Astrocyte (in vitro differentiated cells and primary cell): Measurements from ENCODE around the gene ZNF3. TPM values are rescaled to one million over a fixed set of nuclear protein-coding genes. Genes with fewer than 3 reads are reported as not detected.

ENCODE experiments used
- microRNA-seq: library from miRNA; unstranded; fragments of <30 nt; microRNA quantifications from one replicate; pipeline ENCODE4 v1.2.0, GENCODE V29; 2020
- total RNA-seq: library from RNA; stranded (reverse); gene quantifications from 2 replicates; pipeline ENCODE4 v1.2.1, GENCODE V29; 2021

The ZNF3 gene
- total RNA-seq, 1 donor from 2014 or later = 24.0 TPM

Small RNA genes lying within 50 kb of the gene (microRNA-seq; reads per million reads assigned to microRNA genes)
- gene MIR106B = 4,538 reads per million, percentile 92 among the genes with 10 or more reads in this experiment
- 677 reads per million, percentile 80 among the genes with 10 or more reads in this experiment for gene MIR25
- 14,930 reads per million, percentile 97 among the genes with 10 or more reads in this experiment for gene MIR93

Other genes starting within 250 kb of the ZNF3 start
- not detected in 2 replicates for gene OR2AE1, start 204.7 kb downstream of the ZNF3 start, total RNA-seq
- gene TRIM4, start 162.2 kb downstream of the ZNF3 start, total RNA-seq = 4.1 and 4.6 TPM in 2 replicates
- not detected in 2 replicates for gene GJC3, start 152.1 kb downstream of the ZNF3 start, total RNA-seq
- not detected in 2 replicates for gene AZGP1, start 105.7 kb downstream of the ZNF3 start, total RNA-seq
- gene ZKSCAN1, start 66.1 kb downstream of the ZNF3 start, total RNA-seq = 70.3 and 70.8 TPM in 2 replicates
- 10.1 and 11.1 TPM in 2 replicates for gene ZSCAN21, start 31.9 kb downstream of the ZNF3 start, total RNA-seq
- 87.9 and 95.3 TPM in 2 replicates for gene COPS6, start 7.2 kb upstream of the ZNF3 start, total RNA-seq
- 39.7 and 55.2 TPM in 2 replicates for gene MCM7, start 19.7 kb upstream of the ZNF3 start, total RNA-seq
- 14.7 and 15.5 TPM in 2 replicates for gene AP4M1, start 19.9 kb upstream of the ZNF3 start, total RNA-seq
- gene TAF6, start 37.6 kb upstream of the ZNF3 start, total RNA-seq = 35.7 and 47.0 TPM in 2 replicates
- 16.4 and 18.5 TPM in 2 replicates for gene CNPY4, start 37.9 kb upstream of the ZNF3 start, total RNA-seq
- gene MBLAC1, start 45.2 kb upstream of the ZNF3 start, total RNA-seq = 2.3 and 2.7 TPM in 2 replicates
- 59.9 and 62.7 TPM in 2 replicates for gene LAMTOR4, start 67.2 kb upstream of the ZNF3 start, total RNA-seq
- gene TRAPPC14, start 77.0 kb upstream of the ZNF3 start, total RNA-seq = 18.7 and 19.5 TPM in 2 replicates
- gene GAL3ST4, start 86.9 kb upstream of the ZNF3 start, total RNA-seq = 3.1 and 3.4 TPM in 2 replicates
- gene GPC2, start 95.7 kb upstream of the ZNF3 start, total RNA-seq = 6.5 and 7.6 TPM in 2 replicates
- 0.34 and 0.36 TPM in 2 replicates for gene STAG3, start 96.2 kb upstream of the ZNF3 start, total RNA-seq
- gene PVRIG, start 138.2 kb upstream of the ZNF3 start, total RNA-seq = not detected in 2 replicates
- gene SPDYE3, start 226.0 kb upstream of the ZNF3 start, total RNA-seq = not detected in 2 replicates